Kidney epithelial cell (primary cell): Measurements from ENCODE around the gene TMEM145. TPM values are rescaled to one million over a fixed set of nuclear protein-coding genes. Genes with fewer than 3 reads are reported as not detected.

Source experiments
- DNase-seq: peaks from one replicate; pipeline ENCODE4 v3.0.0-alpha.2; 2010; ENCODE audit warnings: low read depth
- H3K27me3 ChIP-seq: 2 replicates; pipeline ENCODE4 v1.6.0; 2011; ENCODE audit warnings: low read length; ENCODE audit not compliant: control insufficient read depth, insufficient read depth
- H3K36me3 ChIP-seq: 2 replicates; pipeline ENCODE4 v1.5.1; 2011; ENCODE audit warnings: low read length; ENCODE audit not compliant: control insufficient read depth, insufficient read depth
- H3K4me3 ChIP-seq: 2 replicates; pipeline ENCODE4 v1.5.1; 2011; ENCODE audit warnings: low read depth, mild to moderate bottlenecking, control low read depth, low read length
- total RNA-seq: library from RNA; depleted of rRNA; stranded (reverse); fragments of >200 nt; gene quantifications from 2 replicates; pipeline ENCODE4 v1.2.3, GENCODE V29; 2015
- TF ChIP-seq, protein P1 (sequence below): IDR thresholded peaks from 2 replicates; pipeline ENCODE4 v1.5.1; 2011; ENCODE audit warnings: mild to moderate bottlenecking, moderate library complexity, low read length, control low read depth, inconsistent platforms; ENCODE audit not compliant: insufficient read depth, poor library complexity, severe bottlenecking

Gene TMEM145
- total RNA-seq, 1 donor from 2014 or later = 0.54 TPM

- Histone ChIP-seq H3K27me3 (peaks cover 32% of the 10 kb centered on the region), H3K36me3 (no peaks in the 10 kb centered on the region), H3K4me3 (no peak overlapping the region)
- TF ChIP-seq, protein P1, sequence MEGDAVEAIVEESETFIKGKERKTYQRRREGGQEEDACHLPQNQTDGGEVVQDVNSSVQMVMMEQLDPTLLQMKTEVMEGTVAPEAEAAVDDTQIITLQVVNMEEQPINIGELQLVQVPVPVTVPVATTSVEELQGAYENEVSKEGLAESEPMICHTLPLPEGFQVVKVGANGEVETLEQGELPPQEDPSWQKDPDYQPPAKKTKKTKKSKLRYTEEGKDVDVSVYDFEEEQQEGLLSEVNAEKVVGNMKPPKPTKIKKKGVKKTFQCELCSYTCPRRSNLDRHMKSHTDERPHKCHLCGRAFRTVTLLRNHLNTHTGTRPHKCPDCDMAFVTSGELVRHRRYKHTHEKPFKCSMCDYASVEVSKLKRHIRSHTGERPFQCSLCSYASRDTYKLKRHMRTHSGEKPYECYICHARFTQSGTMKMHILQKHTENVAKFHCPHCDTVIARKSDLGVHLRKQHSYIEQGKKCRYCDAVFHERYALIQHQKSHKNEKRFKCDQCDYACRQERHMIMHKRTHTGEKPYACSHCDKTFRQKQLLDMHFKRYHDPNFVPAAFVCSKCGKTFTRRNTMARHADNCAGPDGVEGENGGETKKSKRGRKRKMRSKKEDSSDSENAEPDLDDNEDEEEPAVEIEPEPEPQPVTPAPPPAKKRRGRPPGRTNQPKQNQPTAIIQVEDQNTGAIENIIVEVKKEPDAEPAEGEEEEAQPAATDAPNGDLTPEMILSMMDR = no peak
- DNase-seq = no peak
Observed at GRCh38 chr19:42322305-42322704, 9.2 kb downstream of the TMEM145 start.

DNA sequence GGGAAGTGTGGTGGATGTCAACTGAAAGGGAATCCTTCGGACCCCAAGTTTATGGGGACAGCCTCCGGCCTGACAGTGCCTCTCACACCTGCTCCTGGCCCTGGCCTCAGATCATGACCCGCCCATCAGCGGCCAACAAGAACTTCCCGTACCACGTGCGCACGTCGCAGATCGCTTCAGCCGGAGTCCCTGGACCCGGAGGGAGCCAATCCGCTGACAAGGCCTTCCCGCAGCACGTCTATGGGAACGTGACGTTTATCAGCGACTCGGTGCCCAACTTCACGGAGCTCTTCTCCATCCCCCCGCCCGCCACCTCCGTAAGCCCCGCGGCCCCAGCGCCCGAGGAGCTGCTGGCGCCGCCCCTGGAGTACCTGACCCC is 10.4 kb downstream of the TMEM145 start:
- Histone ChIP-seq H3K27me3 (peaks cover 32% of the 10 kb centered on the region), H3K4me3 (no peak overlapping the region), H3K36me3 (no peaks in the 10 kb centered on the region)
- no peak for DNase-seq
- TF ChIP-seq, protein P1 = no peak

GRCh38 chr19:42323852-42324654 is 10.9 kb downstream of the TMEM145 start:
- TF ChIP-seq, protein P1 = peak; percentile 11
- no peak for DNase-seq
- Histone ChIP-seq H3K4me3 (no peak overlapping the region), H3K36me3 (no peaks in the 10 kb centered on the region), H3K27me3 (peaks cover 32% of the 10 kb centered on the region)

- Histone ChIP-seq H3K4me3 (no peak overlapping the region), H3K36me3 (no peaks in the 10 kb centered on the region), H3K27me3 (peaks cover 32% of the 10 kb centered on the region)
- TF ChIP-seq, protein P1 = peak; percentile 90
- DNase-seq = no peak
Observed at GRCh38 chr19:42324655-42325307, 11.7 kb downstream of the TMEM145 start.

DNA sequence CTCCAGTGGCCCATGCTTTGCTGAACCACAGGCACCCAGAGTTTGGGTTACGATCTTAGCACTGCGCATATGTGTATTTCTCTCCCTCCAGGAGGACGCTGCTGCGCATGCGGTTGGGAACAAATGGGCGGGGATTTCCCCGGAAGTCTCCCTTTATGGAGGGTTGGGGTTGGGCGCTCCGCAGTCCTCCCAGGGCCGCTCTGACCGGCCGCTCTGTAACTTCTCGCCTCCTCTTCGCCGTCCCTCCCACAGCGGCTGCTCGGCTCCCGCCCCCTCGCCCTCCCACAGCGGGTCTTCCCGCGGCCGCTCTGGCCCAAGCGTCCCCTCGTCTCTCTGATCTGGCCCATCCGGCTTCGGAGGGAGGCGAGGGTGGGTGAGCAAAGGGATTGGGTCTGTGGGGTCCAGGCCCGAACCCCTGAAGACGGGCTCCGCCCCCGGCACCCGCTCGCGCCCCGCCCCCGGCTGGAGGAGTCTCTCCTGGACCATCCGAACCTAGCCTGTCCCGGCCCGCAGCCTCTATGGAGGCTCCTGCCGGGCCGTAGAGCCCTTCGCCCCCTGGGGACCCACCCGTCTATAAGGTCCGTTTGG is 12.3 kb downstream of the TMEM145 start, which contains the start of gene MEGF8:
Gene MEGF8 (plus strand): TSS at position 328 of the 588 bp plus-strand sequence. CDS start 609 bp downstream, outside the sequence.
- H3K27me3 ChIP-seq = peaks cover 32% of the 10 kb centered on the region
- TF ChIP-seq, protein P1 = no peak
- no peaks in the 10 kb centered on the region for H3K36me3 ChIP-seq
- peak within 1 kb of the TSS; percentile 86 for H3K4me3 ChIP-seq
- peak; percentile 95 for DNase-seq
